OCI-LY3 (cell line): ENCODE results near the gene POU5F1.

Experiments used
- CTCF ChIP-seq: fragments of 200-600, 300-600 bp; sonication (generic); IDR thresholded peaks from 2 replicates; pipeline ENCODE4 v1.5.1; 2014; ENCODE audit warnings: antibody characterized with exemption, low read length, low read depth
- EZH2phosphoT487 ChIP-seq: fragments of 200-600 bp; shearing (Covaris generic); IDR thresholded peaks from 2 replicates; pipeline ENCODE4 v1.6.1; 2018; ENCODE audit warnings: antibody characterized with exemption, mixed run types, low read depth

DNA sequence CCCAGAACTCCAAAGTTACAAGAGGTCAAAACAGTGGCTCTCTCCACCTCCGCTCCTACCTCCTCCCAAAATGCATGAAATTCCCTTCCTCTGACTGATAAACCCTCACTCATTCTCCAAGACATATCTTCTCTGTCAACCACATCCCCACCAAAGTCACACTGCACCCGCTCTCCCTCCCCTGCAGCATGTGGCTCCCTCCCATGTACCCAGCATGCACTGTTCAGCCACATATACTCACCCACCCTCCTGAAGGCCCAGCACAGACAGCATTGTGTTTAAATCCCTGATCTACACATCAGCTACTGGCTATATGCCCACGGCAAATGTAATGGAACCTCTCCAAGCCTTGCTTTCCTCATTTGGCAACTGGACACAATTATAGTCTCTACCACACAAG is 5.5 kb upstream of the POU5F1 start:
- no peak for TF ChIP-seq CTCF
- TF ChIP-seq EZH2phosphoT487, result no peak
